ENCODE results near the gene MBNL3. TPM values are rescaled to one million over a fixed set of nuclear protein-coding genes. Genes with fewer than 3 reads are reported as not detected.
"Not testable (repeated sequence)": the region's sequence is repeated elsewhere in the genome, so short reads cannot be mapped to it uniquely, and the experiment has no call there.

MBNL3 gene
- total RNA-seq, 1 donor from 2014 or later, result 3.0 TPM

DNA sequence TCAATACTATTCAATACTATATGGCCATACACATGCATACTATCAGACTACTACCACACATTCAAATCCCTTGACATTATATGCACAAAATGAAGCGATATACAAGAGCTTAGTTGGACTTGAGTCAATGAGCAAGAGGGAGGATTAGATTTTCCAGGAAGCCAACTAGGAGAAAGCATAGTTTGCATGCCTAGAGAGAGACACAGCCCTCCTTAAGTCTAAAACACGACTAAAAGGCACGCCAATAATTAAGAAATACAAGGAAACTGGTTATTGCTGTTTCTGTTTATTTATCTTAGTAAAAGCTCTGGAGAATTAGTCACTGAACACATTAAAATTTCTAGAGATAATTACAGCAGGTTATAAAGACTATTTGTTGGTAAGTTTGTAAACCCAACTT lies 21.8 kb downstream of the MBNL3 start:
- Histone ChIP-seq H3K36me3 (ENCODE audit: control insufficient read depth, insufficient read depth, low read length) (no peaks in the 10 kb centered on the region), H3K27me3 (ENCODE audit: control insufficient read depth, insufficient read depth, low read length) (no peaks in the 10 kb centered on the region), H3K4me3 (ENCODE audit: low read depth, low read length) (no peak overlapping the region)
- DNase-seq (ENCODE audit: low read depth), result no peak
- TF ChIP-seq, protein P1, sequence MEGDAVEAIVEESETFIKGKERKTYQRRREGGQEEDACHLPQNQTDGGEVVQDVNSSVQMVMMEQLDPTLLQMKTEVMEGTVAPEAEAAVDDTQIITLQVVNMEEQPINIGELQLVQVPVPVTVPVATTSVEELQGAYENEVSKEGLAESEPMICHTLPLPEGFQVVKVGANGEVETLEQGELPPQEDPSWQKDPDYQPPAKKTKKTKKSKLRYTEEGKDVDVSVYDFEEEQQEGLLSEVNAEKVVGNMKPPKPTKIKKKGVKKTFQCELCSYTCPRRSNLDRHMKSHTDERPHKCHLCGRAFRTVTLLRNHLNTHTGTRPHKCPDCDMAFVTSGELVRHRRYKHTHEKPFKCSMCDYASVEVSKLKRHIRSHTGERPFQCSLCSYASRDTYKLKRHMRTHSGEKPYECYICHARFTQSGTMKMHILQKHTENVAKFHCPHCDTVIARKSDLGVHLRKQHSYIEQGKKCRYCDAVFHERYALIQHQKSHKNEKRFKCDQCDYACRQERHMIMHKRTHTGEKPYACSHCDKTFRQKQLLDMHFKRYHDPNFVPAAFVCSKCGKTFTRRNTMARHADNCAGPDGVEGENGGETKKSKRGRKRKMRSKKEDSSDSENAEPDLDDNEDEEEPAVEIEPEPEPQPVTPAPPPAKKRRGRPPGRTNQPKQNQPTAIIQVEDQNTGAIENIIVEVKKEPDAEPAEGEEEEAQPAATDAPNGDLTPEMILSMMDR (IDR thresholded peaks at IDR 0.05; ENCODE audit: insufficient read depth, low read length, poor library complexity, severe bottlenecking), result no peak

GRCh38 chrX:132463411-132463810 lies 25.4 kb downstream of the MBNL3 start:
- TF ChIP-seq, protein P1 (IDR thresholded peaks at IDR 0.05; ENCODE audit: insufficient read depth, low read length, poor library complexity, severe bottlenecking), result peak; percentile 43
- Histone ChIP-seq H3K27me3 (ENCODE audit: control insufficient read depth, insufficient read depth, low read length) (no peaks in the 10 kb centered on the region), H3K4me3 (ENCODE audit: low read depth, low read length) (no peak overlapping the region), H3K36me3 (ENCODE audit: control insufficient read depth, insufficient read depth, low read length) (no peaks in the 10 kb centered on the region)
- DNase-seq (ENCODE audit: low read depth), result no peak

- Histone ChIP-seq H3K27me3 (ENCODE audit: control insufficient read depth, insufficient read depth, low read length) (no peaks in the 10 kb centered on the region), H3K36me3 (ENCODE audit: control insufficient read depth, insufficient read depth, low read length) (no peaks in the 10 kb centered on the region), H3K4me3 (ENCODE audit: low read depth, low read length) (no peak overlapping the region)
- TF ChIP-seq, protein P1 (IDR thresholded peaks at IDR 0.05; ENCODE audit: insufficient read depth, low read length, poor library complexity, severe bottlenecking), result no peak
- DNase-seq (ENCODE audit: low read depth), result no peak
Observed at GRCh38 chrX:132461886-132462285, 27.0 kb downstream of the MBNL3 start.

- H3K36me3 ChIP-seq (ENCODE audit: control insufficient read depth, insufficient read depth, low read length), result no peaks in the 10 kb centered on the region
- H3K4me3 ChIP-seq (ENCODE audit: low read depth, low read length), result no peak overlapping the region
- TF ChIP-seq, protein P1 (IDR thresholded peaks at IDR 0.05; ENCODE audit: insufficient read depth, low read length, poor library complexity, severe bottlenecking), result no peak
- no peak for DNase-seq (ENCODE audit: low read depth)
- no peaks in the 10 kb centered on the region for H3K27me3 ChIP-seq (ENCODE audit: control insufficient read depth, insufficient read depth, low read length)
Observed at GRCh38 chrX:132452911-132453550, 35.8 kb downstream of the MBNL3 start.

DNA sequence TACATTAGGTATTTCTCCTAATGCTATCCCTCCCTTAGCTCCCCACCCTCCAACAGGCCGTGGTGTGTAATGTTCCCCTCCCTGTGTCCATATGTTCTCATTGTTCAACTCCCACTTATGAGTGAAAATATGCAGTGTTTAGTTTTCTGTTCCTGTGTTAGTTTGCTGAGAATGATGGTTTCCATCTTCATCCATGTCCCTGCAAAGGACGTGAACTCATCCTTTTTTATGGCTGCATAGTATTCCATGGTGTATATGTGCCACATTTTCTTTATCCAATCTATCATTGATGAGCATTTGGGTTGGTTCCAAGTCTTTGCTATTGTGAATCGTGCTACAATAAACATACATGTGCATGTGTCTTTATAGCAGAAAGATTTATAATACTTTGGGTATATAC lies 42.9 kb downstream of the MBNL3 start:
- not testable (repeated sequence) for H3K4me3 ChIP-seq (ENCODE audit: low read depth, low read length); H3K36me3 ChIP-seq (ENCODE audit: control insufficient read depth, insufficient read depth, low read length); H3K27me3 ChIP-seq (ENCODE audit: control insufficient read depth, insufficient read depth, low read length); DNase-seq (ENCODE audit: low read depth)

DNA sequence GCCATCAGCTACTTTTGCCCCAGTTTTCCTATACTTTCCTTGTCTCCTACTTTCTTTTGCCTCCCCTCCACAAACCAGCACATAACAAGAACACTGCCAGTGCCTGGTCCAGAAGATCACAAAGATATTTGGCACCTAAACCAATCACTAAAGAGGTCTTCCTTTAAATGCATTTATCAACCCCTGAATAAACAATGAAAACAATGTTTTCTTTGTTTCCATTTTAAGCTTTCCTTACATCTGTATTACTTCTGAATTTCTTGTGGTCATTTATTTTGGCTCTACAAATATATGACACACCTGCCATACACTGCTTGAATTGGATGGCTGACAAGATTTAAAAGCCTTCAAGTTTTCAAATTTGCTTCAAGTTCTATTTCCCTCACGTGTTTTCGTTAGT lies 43.9 kb downstream of the MBNL3 start:
- Histone ChIP-seq H3K36me3 (ENCODE audit: control insufficient read depth, insufficient read depth, low read length) (no peaks in the 10 kb centered on the region), H3K4me3 (ENCODE audit: low read depth, low read length) (no peak overlapping the region), H3K27me3 (ENCODE audit: control insufficient read depth, insufficient read depth, low read length) (no peaks in the 10 kb centered on the region)
- DNase-seq (ENCODE audit: low read depth), result no peak
- TF ChIP-seq, protein P1 (IDR thresholded peaks at IDR 0.05; ENCODE audit: insufficient read depth, low read length, poor library complexity, severe bottlenecking), result no peak
